Naive B cell (primary cell): ENCODE data around the gene CEP120. TPM values are rescaled to one million over a fixed set of nuclear protein-coding genes. Genes with fewer than 3 reads are reported as not detected.

Source experiments
- ATAC-seq, 2 donors: fragments of 150-1000 bp; cut with Tn5 transposase; 2 replicates each; pipeline ENCODE4 v1.10.0; 2021; ENCODE audit warnings: low read depth in 2 of 2, mild to moderate bottlenecking in 2 of 2, moderate library complexity in 2 of 2
- DNase-seq: peaks from one replicate; pipeline ENCODE4 v3.0.0; 2022
- H3K27ac Mint-ChIP-seq, 6 donors: one replicate each; pipeline ENCODE4 v1.8.0; 2020 to 2022; ENCODE audit warnings: mild to moderate bottlenecking in 6 of 6, mixed read lengths in 6 of 6, moderate library complexity in 5 of 6, inconsistent platforms in 2 of 6
- H3K27me3 Mint-ChIP-seq, 3 donors: one replicate each; pipeline ENCODE4 v1.8.0; 2021 to 2022; ENCODE audit warnings: mixed read lengths in 3 of 3, mild to moderate bottlenecking in 1 of 3
- H3K36me3 Mint-ChIP-seq, 2 donors: one replicate each; pipeline ENCODE4 v1.8.0; 2020 to 2022; ENCODE audit warnings: mixed read lengths in 2 of 2, inconsistent platforms in 1 of 2, mild to moderate bottlenecking in 1 of 2
- H3K4me1 Mint-ChIP-seq, 3 donors: one replicate each; pipeline ENCODE4 v1.8.0; 2020 to 2022; ENCODE audit warnings: mixed read lengths in 3 of 3, inconsistent platforms in 1 of 3, mild to moderate bottlenecking in 1 of 3, moderate library complexity in 1 of 3
- H3K4me3 Mint-ChIP-seq, 8 donors: one replicate each; pipeline ENCODE4 v1.8.0; 2020 to 2022; ENCODE audit warnings: mild to moderate bottlenecking in 8 of 8, mixed read lengths in 8 of 8, moderate library complexity in 8 of 8, inconsistent platforms in 2 of 8
- H3K9me3 Mint-ChIP-seq, 7 donors: one replicate each; pipeline ENCODE4 v1.8.0; 2020 to 2022; ENCODE audit warnings: mixed read lengths in 7 of 7, mild to moderate bottlenecking in 5 of 7, inconsistent platforms in 2 of 7, moderate library complexity in 1 of 7
- polyA plus RNA-seq, 6 donors: library from polyadenylated mRNA; unstranded; fragments of 300-500 nt; fragmentation: Illumina TruSeq; gene quantifications; one replicate each; pipeline ENCODE4 v1.2.3, GENCODE V29; 2021; ENCODE audit warnings: low read depth in 6 of 6

CEP120 gene
- polyA plus RNA-seq, 6 donors from 2014 or later = 15.8 to 45.9 (median 31.2) TPM

DNA sequence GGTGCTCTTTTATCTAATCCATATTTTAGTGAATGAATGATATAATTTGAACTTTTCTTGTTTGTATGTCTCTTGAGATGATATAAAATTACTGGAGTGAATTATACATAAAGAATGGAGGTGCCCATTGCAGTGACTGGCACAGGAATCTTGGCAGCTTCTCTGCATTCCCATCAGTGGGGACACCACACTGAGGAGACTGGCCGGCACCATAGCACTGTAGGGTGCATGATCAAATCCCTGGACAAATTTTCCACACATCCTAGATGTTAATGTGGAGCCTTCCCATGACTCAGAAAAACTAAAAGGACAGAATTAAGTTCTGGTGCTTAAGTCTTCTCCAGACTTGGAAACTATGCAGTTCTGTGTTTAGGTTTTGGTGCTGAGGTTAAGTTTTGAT, 124.1 kb downstream of the CEP120 start:
- H3K27me3 Mint-ChIP-seq = peaks cover 2 to 20% (median 17%) of the 10 kb centered on the region in 3 donors
- DNase-seq (no peak), ATAC-seq (no peak)
- no peaks in the 10 kb centered on the region for H3K4me1 Mint-ChIP-seq
- no peak overlapping the region for H3K27ac Mint-ChIP-seq
- H3K36me3 Mint-ChIP-seq = peaks cover 0 to 11% of the 10 kb centered on the region in 2 donors
- H3K4me3 Mint-ChIP-seq = no peak overlapping the region
- H3K9me3 Mint-ChIP-seq = peaks cover 3 to 20% (median 12%) of the 10 kb centered on the region in 7 donors

DNA sequence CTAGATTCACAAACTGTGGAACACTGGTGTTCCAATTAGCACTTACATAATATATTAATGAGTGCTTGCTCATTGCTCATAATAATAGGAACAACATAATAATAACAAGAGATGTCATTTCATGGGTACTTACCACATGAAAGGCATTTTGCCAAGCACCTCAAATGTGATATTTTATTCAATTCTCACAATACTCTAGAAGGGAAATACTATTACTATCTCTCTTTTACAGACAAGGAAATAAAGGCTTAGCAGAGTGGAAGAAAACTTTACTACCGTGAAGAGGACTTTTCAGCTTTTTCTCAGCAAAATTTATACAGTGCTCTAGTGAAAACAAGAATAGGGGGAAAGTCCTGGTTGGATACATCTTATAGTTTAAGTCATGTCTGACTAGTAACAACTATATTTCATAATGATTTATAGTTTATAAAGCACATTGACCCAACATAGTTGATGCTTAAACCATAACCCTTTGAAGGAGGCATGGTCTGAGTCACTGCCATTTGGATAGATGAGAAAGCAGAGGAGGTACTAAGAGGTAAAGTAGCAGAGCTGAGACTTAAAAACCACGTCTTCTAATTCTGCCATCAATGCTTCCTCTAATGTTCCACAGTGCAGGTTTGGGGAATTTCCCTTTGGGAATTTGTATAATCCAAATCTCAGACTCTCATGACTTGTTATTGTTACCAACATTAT, 124.7 kb downstream of the CEP120 start:
- Mint-ChIP-seq H3K4me1 (no peaks in the 10 kb centered on the region), H3K9me3 (peaks cover 3 to 20% (median 12%) of the 10 kb centered on the region in 7 donors), H3K36me3 (peaks cover 0 to 11% of the 10 kb centered on the region in 2 donors), H3K27me3 (peaks cover 3 to 21% (median 20%) of the 10 kb centered on the region in 3 donors), H3K27ac (no peak overlapping the region), H3K4me3 (no peak overlapping the region)
- DNase-seq = no peak
- no peak for ATAC-seq

DNA sequence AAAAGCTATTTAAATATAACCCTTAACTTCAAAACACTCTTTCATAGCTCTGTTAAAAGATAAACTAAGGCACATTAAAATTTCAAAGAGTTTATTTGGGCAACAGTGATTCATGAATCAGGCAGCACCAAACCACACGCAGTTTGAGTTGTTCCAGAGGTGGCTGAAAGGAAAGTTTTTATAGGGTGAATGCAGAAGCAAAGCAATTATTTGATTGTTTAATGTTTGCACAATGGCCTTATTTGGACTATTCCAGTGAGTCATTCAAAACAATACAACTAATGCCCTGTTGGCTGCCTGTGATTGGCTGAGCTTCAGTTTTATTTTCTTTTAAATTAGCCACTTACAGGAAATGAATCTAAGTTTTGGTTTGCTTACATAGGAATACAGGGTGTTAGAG, 125.3 kb downstream of the CEP120 start:
- no peak overlapping the region for H3K4me3 Mint-ChIP-seq
- no peaks in the 10 kb centered on the region for H3K4me1 Mint-ChIP-seq
- peaks cover 0 to 11% of the 10 kb centered on the region in 2 donors for H3K36me3 Mint-ChIP-seq
- H3K9me3 Mint-ChIP-seq = peaks cover 3 to 20% (median 12%) of the 10 kb centered on the region in 7 donors
- no peak overlapping the region for H3K27ac Mint-ChIP-seq
- peaks cover 3 to 21% (median 20%) of the 10 kb centered on the region in 3 donors for H3K27me3 Mint-ChIP-seq
- ATAC-seq (no peak), DNase-seq (no peak)

DNA sequence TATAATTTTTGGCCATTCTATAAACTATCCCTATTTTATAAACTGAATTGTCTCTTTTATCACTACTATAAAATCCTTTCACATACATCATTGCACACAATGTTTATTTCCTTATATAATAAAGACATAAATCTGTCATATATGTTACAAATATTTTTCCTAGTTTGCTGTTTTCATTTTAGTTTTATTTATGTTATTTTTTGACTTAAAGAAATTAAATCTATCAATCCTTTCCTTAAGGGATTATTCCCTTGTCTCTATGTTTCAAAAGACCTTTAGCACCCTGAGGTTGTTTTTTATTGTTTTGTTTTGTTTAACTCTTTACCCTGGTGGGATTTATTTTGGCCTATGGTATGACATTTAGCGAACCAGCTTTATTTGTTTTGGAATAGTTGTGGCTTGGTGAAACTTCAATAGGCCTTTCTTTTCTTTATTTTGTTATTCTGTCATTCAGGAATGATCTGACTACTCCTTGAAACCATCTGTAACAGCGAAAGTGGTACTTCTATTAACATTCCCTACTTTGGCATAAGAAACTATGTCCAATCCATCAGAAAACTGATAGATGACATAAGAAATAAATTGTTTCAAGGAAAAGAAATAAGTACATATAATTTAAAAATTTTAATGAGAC, 125.9 kb downstream of the CEP120 start:
- H3K4me3 Mint-ChIP-seq = no peak overlapping the region
- H3K4me1 Mint-ChIP-seq = no peaks in the 10 kb centered on the region
- peaks cover 0 to 11% of the 10 kb centered on the region in 2 donors for H3K36me3 Mint-ChIP-seq
- DNase-seq = no peak
- H3K27ac Mint-ChIP-seq = no peak overlapping the region
- ATAC-seq = no peak
- peaks cover 3 to 20% (median 12%) of the 10 kb centered on the region in 7 donors for H3K9me3 Mint-ChIP-seq
- peaks cover 3 to 21% (median 20%) of the 10 kb centered on the region in 3 donors for H3K27me3 Mint-ChIP-seq

Other genes starting within 250 kb of the CEP120 start
- gene CSNK1G3, start 88.8 kb upstream of the CEP120 start, polyA plus RNA-seq = 100 to 1,000 TPM in 4 of 6 donors, 10 to 100 TPM in 2; 92.2 to 123 (median 109) TPM